ENCODE data around the gene THOC3.
"Not testable (repeated sequence)": the region's sequence is repeated elsewhere in the genome, so short reads cannot be mapped to it uniquely, and the experiment has no call there.

THOC3 gene

DNA sequence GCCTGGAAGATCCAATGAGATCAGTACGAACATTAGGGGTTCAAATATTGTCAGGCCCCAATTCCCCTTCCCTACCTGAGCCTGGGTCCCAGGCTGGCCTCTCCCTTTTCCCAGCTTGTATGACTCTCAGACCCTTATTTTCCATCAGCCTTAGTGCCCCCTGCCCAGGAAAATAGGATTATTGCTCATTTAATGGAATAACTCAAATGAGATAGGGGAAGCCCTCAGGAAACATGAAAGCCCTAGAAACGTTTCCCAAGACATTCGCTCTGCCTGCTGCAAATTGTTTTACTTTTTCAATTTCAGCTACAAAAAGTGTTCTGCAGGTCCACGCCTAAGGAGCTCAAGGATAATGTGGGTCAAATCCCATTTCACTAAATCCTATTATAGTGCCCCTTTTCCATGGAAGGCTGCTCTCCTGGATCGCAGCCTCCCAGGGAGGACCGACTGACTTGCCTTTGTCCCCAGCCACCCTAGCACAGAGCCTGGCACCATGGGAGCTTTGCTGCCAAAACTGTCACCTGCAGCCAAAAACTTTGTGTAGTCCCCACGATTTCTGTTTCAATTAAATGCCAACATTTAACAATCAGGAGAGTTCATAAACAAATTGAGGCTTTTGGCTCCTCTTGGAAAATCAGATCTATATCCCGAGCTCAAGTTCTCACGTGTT lies 46.9 kb downstream of the THOC3 start:
- no peak overlapping the region for H2AFZ ChIP-seq (ENCODE audit: low read length)
- no peaks in the 10 kb centered on the region for H3K79me2 ChIP-seq (ENCODE audit: insufficient read depth, low read length)
- H3K9me3 ChIP-seq (ENCODE audit: insufficient read depth, low read depth, low read length), result no peaks in the 10 kb centered on the region
- H3K9me2 ChIP-seq (replicated peaks; ENCODE audit: low read depth, low read length), result no peaks in the 10 kb centered on the region
- no peak overlapping the region for H3K4me3 ChIP-seq (ENCODE audit: low read length, poor library complexity, severe bottlenecking)
- no peaks in the 10 kb centered on the region for H4K20me1 ChIP-seq (ENCODE audit: insufficient read depth, low read length, poor library complexity, severe bottlenecking)
- no peaks in the 10 kb centered on the region for H3K4me1 ChIP-seq (ENCODE audit: insufficient read depth, low read length, poor library complexity, severe bottlenecking)
- no peaks in the 10 kb centered on the region for H3F3A ChIP-seq (ENCODE audit: low read depth)
- TF ChIP-seq EZH2phosphoT487 (IDR thresholded peaks at IDR 0.05; ENCODE audit: borderline replicate concordance), result no peak
- TF ChIP-seq, protein P1, sequence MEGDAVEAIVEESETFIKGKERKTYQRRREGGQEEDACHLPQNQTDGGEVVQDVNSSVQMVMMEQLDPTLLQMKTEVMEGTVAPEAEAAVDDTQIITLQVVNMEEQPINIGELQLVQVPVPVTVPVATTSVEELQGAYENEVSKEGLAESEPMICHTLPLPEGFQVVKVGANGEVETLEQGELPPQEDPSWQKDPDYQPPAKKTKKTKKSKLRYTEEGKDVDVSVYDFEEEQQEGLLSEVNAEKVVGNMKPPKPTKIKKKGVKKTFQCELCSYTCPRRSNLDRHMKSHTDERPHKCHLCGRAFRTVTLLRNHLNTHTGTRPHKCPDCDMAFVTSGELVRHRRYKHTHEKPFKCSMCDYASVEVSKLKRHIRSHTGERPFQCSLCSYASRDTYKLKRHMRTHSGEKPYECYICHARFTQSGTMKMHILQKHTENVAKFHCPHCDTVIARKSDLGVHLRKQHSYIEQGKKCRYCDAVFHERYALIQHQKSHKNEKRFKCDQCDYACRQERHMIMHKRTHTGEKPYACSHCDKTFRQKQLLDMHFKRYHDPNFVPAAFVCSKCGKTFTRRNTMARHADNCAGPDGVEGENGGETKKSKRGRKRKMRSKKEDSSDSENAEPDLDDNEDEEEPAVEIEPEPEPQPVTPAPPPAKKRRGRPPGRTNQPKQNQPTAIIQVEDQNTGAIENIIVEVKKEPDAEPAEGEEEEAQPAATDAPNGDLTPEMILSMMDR (conservative IDR thresholded peaks at IDR 0.05; ENCODE audit: low read length), result no peak
- no peak overlapping the region for H3K9ac ChIP-seq (ENCODE audit: low read depth, low read length, poor library complexity, severe bottlenecking)
- no peaks in the 10 kb centered on the region for H3K36me3 ChIP-seq (ENCODE audit: insufficient read depth, low read length)
- H3K4me2 ChIP-seq (ENCODE audit: low read depth, low read length, poor library complexity, severe bottlenecking), result no peak overlapping the region
- no peaks in the 10 kb centered on the region for H3K27me3 ChIP-seq (ENCODE audit: insufficient read depth, low read length, poor library complexity, severe bottlenecking)

DNA sequence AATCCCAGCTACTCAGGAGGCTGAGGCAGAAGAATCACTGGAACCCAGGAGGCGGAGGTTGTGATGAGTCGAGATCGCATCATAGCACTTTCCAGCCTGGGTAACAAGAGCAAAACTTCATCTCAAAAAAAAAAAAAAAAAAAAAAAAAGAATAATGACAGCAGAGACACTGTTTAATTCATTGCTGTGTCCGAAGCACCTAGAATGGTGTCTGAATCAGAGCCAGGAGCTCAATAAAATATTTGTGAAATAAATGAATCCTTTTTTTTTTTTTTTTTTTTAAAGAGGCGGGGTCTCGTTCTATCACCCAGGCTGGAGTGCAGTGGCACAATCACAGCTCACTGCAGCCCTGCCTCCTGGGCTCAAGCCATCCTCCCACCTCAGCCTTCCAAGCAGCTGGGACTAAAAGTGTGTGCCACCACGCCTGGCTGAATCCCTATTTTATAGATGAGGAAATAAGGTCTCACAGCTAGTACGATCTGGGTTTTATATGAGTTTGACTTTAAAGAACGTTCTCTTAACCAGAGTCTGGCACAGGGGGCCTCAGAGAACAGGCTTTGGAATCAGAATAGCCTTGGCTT lies 47.8 kb downstream of the THOC3 start:
- H3K9me2 ChIP-seq (replicated peaks; ENCODE audit: low read depth, low read length), result no peaks in the 10 kb centered on the region
- no peaks in the 10 kb centered on the region for H3K79me2 ChIP-seq (ENCODE audit: insufficient read depth, low read length)
- H3K9ac ChIP-seq (ENCODE audit: low read depth, low read length, poor library complexity, severe bottlenecking), result no peak overlapping the region
- no peak overlapping the region for H3K4me3 ChIP-seq (ENCODE audit: low read length, poor library complexity, severe bottlenecking)
- no peaks in the 10 kb centered on the region for H3F3A ChIP-seq (ENCODE audit: low read depth)
- H4K20me1 ChIP-seq (ENCODE audit: insufficient read depth, low read length, poor library complexity, severe bottlenecking), result no peaks in the 10 kb centered on the region
- TF ChIP-seq EZH2phosphoT487 (IDR thresholded peaks at IDR 0.05; ENCODE audit: borderline replicate concordance), result no peak
- TF ChIP-seq, protein P1 (conservative IDR thresholded peaks at IDR 0.05; ENCODE audit: low read length), result no peak
- H2AFZ ChIP-seq (ENCODE audit: low read length), result no peak overlapping the region
- H3K4me1 ChIP-seq (ENCODE audit: insufficient read depth, low read length, poor library complexity, severe bottlenecking), result no peaks in the 10 kb centered on the region
- H3K4me2 ChIP-seq (ENCODE audit: low read depth, low read length, poor library complexity, severe bottlenecking), result no peak overlapping the region
- no peaks in the 10 kb centered on the region for H3K36me3 ChIP-seq (ENCODE audit: insufficient read depth, low read length)
- H3K27me3 ChIP-seq (ENCODE audit: insufficient read depth, low read length, poor library complexity, severe bottlenecking), result no peaks in the 10 kb centered on the region
- H3K9me3 ChIP-seq (ENCODE audit: insufficient read depth, low read depth, low read length), result no peaks in the 10 kb centered on the region

DNA sequence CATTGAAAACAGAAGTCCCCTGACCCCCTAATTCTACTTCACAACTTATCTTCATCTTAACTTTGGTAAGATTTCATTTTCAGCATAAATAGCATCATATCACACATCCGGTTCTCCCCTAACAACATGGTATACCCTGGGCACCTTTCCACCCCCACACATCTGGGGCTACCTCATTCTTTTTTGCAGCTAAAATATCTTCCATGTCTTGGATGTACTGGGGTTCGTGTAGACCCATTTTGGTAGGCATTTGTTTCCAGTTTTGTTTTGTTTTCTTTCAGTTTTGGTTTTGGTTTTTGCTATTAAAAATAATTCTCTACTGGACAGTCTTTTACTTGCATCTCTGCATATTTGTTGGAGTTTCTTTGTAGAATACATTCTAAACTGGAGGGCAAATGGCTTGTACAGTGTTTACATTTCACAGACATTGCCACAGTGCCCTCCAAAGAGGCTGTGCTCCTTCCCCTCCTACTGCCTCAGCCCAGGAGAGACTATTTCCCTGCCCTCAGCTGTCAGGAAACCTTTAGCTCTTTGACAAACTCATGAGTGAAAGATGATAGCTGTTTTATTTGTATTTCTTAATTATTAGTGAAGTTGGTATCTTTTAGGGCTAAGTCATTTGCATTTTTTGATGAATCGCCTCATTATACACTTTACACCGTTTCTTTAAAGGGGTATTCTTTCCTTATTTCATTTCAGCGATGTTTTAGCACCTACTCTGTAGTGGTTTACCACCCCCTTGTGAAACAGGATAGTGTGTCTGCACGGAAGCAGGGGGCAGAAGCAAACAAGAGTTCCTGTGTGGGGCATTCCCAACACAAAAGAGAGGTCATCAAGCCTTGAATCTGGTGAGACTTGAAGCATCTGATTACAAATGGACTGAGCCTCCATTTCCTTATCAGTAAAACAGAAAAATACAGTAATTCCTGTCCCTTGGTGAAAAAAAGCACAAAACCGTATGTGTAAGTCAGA lies 52.8 kb downstream of the THOC3 start:
- H3F3A ChIP-seq (ENCODE audit: low read depth); H2AFZ ChIP-seq (ENCODE audit: low read length); H3K9me2 ChIP-seq (replicated peaks; ENCODE audit: low read depth, low read length); H3K4me1 ChIP-seq (ENCODE audit: insufficient read depth, low read length, poor library complexity, severe bottlenecking); H3K4me2 ChIP-seq (ENCODE audit: low read depth, low read length, poor library complexity, severe bottlenecking); H4K20me1 ChIP-seq (ENCODE audit: insufficient read depth, low read length, poor library complexity, severe bottlenecking); H3K27me3 ChIP-seq (ENCODE audit: insufficient read depth, low read length, poor library complexity, severe bottlenecking); H3K9me3 ChIP-seq (ENCODE audit: insufficient read depth, low read depth, low read length); H3K36me3 ChIP-seq (ENCODE audit: insufficient read depth, low read length); H3K9ac ChIP-seq (ENCODE audit: low read depth, low read length, poor library complexity, severe bottlenecking); H3K4me3 ChIP-seq (ENCODE audit: low read length, poor library complexity, severe bottlenecking); H3K79me2 ChIP-seq (ENCODE audit: insufficient read depth, low read length): not testable (repeated sequence)

DNA sequence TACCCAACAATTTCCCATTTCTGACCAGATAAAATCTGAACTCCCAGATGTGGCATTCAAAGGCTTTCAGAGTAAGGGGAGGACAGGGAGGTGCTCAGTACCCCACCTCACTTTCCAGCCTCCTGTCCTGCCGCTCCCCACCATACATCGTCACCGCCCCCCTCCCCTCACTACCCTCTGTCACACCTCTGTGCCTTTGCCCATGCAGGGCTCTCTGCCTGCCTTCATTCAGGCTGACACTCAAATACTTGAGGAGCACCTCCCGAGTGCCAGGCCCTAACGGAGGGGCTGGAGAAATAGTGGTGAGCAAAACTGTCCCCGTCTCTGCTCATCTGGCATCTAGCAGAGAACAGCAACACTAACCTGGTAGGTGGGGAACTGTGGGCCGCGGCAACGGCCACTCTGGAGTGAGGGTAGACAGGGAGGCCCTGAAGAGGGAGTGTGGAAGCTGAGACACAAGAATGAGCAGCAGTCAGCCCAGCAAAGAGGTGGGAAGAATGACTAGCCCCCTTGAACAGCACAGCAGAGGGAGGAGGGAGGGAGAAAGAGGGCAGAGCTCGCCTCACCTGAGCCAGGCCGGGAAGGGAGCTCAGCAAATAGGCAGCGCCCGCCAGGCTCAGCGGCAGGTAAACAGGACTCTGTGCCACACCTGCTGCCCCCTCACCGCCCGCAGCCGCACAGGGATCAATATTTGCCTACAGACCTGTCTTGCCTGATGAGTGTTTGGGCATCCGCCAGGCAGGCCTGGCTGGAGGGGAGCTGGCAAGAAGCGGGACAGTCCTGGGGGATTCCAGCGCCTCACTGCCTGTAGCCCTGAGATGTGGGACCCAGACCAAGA lies 54.1 kb downstream of the THOC3 start:
- not testable (repeated sequence) for H2AFZ ChIP-seq (ENCODE audit: low read length); H3K79me2 ChIP-seq (ENCODE audit: insufficient read depth, low read length); H3K27me3 ChIP-seq (ENCODE audit: insufficient read depth, low read length, poor library complexity, severe bottlenecking); H3K9me2 ChIP-seq (replicated peaks; ENCODE audit: low read depth, low read length); H4K20me1 ChIP-seq (ENCODE audit: insufficient read depth, low read length, poor library complexity, severe bottlenecking); H3F3A ChIP-seq (ENCODE audit: low read depth); H3K4me1 ChIP-seq (ENCODE audit: insufficient read depth, low read length, poor library complexity, severe bottlenecking); H3K4me2 ChIP-seq (ENCODE audit: low read depth, low read length, poor library complexity, severe bottlenecking); H3K9ac ChIP-seq (ENCODE audit: low read depth, low read length, poor library complexity, severe bottlenecking); H3K9me3 ChIP-seq (ENCODE audit: insufficient read depth, low read depth, low read length); H3K4me3 ChIP-seq (ENCODE audit: low read length, poor library complexity, severe bottlenecking); H3K36me3 ChIP-seq (ENCODE audit: insufficient read depth, low read length)

DNA sequence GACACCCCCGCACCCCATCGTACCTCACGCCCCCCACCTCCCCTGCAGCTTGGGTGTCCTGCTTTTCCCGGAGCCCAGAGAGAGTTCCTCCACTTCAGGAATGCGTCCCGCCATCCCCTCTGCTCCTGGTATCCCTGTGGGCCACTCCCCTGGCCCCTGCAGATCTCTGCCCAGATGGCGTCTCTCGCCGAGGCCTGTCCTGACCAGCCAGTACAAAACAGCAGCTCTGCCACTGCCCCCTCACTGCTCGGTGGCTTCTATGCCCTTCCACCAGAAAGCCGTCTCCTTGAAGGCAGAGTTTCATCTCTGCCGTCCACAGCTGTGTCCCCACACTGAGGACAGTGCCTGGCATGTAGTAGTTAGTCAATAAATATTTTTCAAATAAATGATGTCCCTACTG lies 58.0 kb downstream of the THOC3 start:
- not testable (repeated sequence) for H3K36me3 ChIP-seq (ENCODE audit: insufficient read depth, low read length); H3K9me3 ChIP-seq (ENCODE audit: insufficient read depth, low read depth, low read length); H3K4me2 ChIP-seq (ENCODE audit: low read depth, low read length, poor library complexity, severe bottlenecking); H3K79me2 ChIP-seq (ENCODE audit: insufficient read depth, low read length); H3K9me2 ChIP-seq (replicated peaks; ENCODE audit: low read depth, low read length); H3K4me3 ChIP-seq (ENCODE audit: low read length, poor library complexity, severe bottlenecking); H3K27me3 ChIP-seq (ENCODE audit: insufficient read depth, low read length, poor library complexity, severe bottlenecking); H3K4me1 ChIP-seq (ENCODE audit: insufficient read depth, low read length, poor library complexity, severe bottlenecking); H3F3A ChIP-seq (ENCODE audit: low read depth); H3K9ac ChIP-seq (ENCODE audit: low read depth, low read length, poor library complexity, severe bottlenecking); H2AFZ ChIP-seq (ENCODE audit: low read length); H4K20me1 ChIP-seq (ENCODE audit: insufficient read depth, low read length, poor library complexity, severe bottlenecking)

Data from Loucy (cell line).